ENCODE measurements around the gene C10orf90.

- TF ChIP-seq ARNT (IDR thresholded peaks at IDR 0.05) (no peak), SP1 (IDR thresholded peaks at IDR 0.05) (no peak), FOXA1 (IDR thresholded peaks at IDR 0.05) (no peak), BHLHE40 (IDR thresholded peaks at IDR 0.05; ENCODE audit: borderline replicate concordance) (no peak), NFRKB (IDR thresholded peaks at IDR 0.05) (no peak), PKNOX1 (IDR thresholded peaks at IDR 0.05) (no peak), ELF4 (IDR thresholded peaks at IDR 0.05) (no peak)
Measured at GRCh38 chr10:126392469-126392868, 278.0 kb downstream of the C10orf90 start.

Data from HEK293T (cell line).